ENCODE data around the gene MYMK.
A peak's percentile ranks its signal among the peaks of the same experiment; 100 is the strongest.

Gene MYMK

GRCh38 chr9:133496861-133497842 lies 27.6 kb downstream of the MYMK start:
- DNase-seq = no peak

GRCh38 chr9:133495327-133496293 lies 29.1 kb downstream of the MYMK start:
- no peak for DNase-seq

- no peak for DNase-seq
These were observed 30.0 kb downstream of the MYMK start for GRCh38 chr9:133494636-133495326.

- no peak for DNase-seq
These were observed 30.8 kb downstream of the MYMK start for GRCh38 chr9:133493845-133494540.

GRCh38 chr9:133493428-133493827 lies 31.3 kb downstream of the MYMK start:
- DNase-seq = no peak

- no peak for DNase-seq
These were observed 32.4 kb downstream of the MYMK start for GRCh38 chr9:133492061-133493021.

- DNase-seq = no peak
These were observed 33.2 kb downstream of the MYMK start for GRCh38 chr9:133491656-133491925.

GRCh38 chr9:133490865-133491655 lies 33.7 kb downstream of the MYMK start:
- no peak for DNase-seq

GRCh38 chr9:133490201-133490681 lies 34.5 kb downstream of the MYMK start:
- no peak for DNase-seq

GRCh38 chr9:133489253-133490190 lies 35.2 kb downstream of the MYMK start:
- DNase-seq = no peak

GRCh38 chr9:133488686-133489252 lies 36.0 kb downstream of the MYMK start:
- DNase-seq = no peak

- DNase-seq = no peak
These were observed 37.4 kb downstream of the MYMK start for GRCh38 chr9:133487331-133487725.

- no peak for DNase-seq
These were observed 39.1 kb downstream of the MYMK start for GRCh38 chr9:133485531-133486260.

- no peak for DNase-seq
These were observed 39.9 kb downstream of the MYMK start for GRCh38 chr9:133484671-133485437.

- no peak for DNase-seq
These were observed 41.1 kb downstream of the MYMK start for GRCh38 chr9:133483611-133484010.

GRCh38 chr9:133478851-133479711 lies 45.7 kb downstream of the MYMK start, which contains the start of gene SLC2A6:
Gene SLC2A6, minus strand, starts transcription at chr9:133479099. Its CDS starts 40 bp downstream, at chr9:133479059.
- DNase-seq = peak; percentile 64 to 68
